ENCODE measurements around the gene WAS. TPM values are rescaled to one million over a fixed set of nuclear protein-coding genes. Genes with fewer than 3 reads are reported as not detected.

The WAS gene
- total and polyA plus RNA-seq, 2 of the 8 experiments (the other 6 are each of a cell fraction or from before 2014, with no cell fraction given): 0.63 to 0.65 TPM

- FAIRE-seq (no peak), DNase-seq (ENCODE audit: low read depth in 1 of 2, low spot score in 2 of 2) (no peak)
- Histone ChIP-seq H3K23ac (ENCODE audit: insufficient read length) (no peak overlapping the region), H3K4ac (replicated peaks; ENCODE audit: insufficient read length, low read depth, low read length) (no peak overlapping the region), H3K9me3 (ENCODE audit: insufficient read depth in 2 of 2, low read depth in 1 of 2, low read length in 1 of 2) (no peaks in the 10 kb centered on the region; a peak in 1 of 4 replicates), H3K9ac (replicated peaks in 1 of 4; ENCODE audit: extremely low read depth in 1 of 4, low read depth in 3 of 4, low read length in 3 of 4) (no peak overlapping the region), H2BK5ac (ENCODE audit: low read depth, low read length) (no peak overlapping the region), H4K5ac (ENCODE audit: insufficient read length, low read depth, low read length) (no peak overlapping the region), H2BK12ac (ENCODE audit: low read depth, low read length) (no peak overlapping the region), H3K27ac (ENCODE audit: low read depth, low read length) (no peak overlapping the region), H2AFZ (ENCODE audit: low read length) (no peak overlapping the region), H3K4me1 (replicated peaks in 1 of 4; ENCODE audit: control insufficient read depth in 3 of 4, insufficient read depth in 4 of 4, low read length in 3 of 4) (no peaks in the 10 kb centered on the region), H4K8ac (ENCODE audit: extremely low read depth, insufficient read depth, low read length) (no peak overlapping the region), H3K14ac (ENCODE audit: insufficient read length) (no peak overlapping the region), H3K23me2 (ENCODE audit: low read depth, low read length) (no peaks in the 10 kb centered on the region), H3K79me1 (ENCODE audit: low read depth, low read length) (no peaks in the 10 kb centered on the region), H3K18ac (ENCODE audit: extremely low read depth, low read length) (no peak overlapping the region), H2AK5ac (ENCODE audit: low read depth, low read length) (no peak overlapping the region), H3K56ac (replicated peaks; ENCODE audit: insufficient read length, low read depth, low read length) (no peak overlapping the region), H3K4me3 (ENCODE audit: extremely low read depth in 1 of 4, insufficient read depth in 2 of 4, low read depth in 3 of 4, low read length in 4 of 4) (no peak overlapping the region), H3K4me2 (ENCODE audit: insufficient read depth in 1 of 2, low read depth in 2 of 2, low read length in 2 of 2) (no peak overlapping the region), H3K27me3 (replicated peaks in 1 of 4; ENCODE audit: control insufficient read depth in 3 of 4, extremely low read depth in 1 of 4, insufficient read depth in 3 of 4, low read length in 3 of 4) (no peaks in the 10 kb centered on the region), H2BK20ac (ENCODE audit: low read length) (no peak overlapping the region), H4K91ac (replicated peaks; ENCODE audit: insufficient read length, low read length) (no peak overlapping the region), H2BK15ac (ENCODE audit: low read length) (no peak overlapping the region), H2BK120ac (replicated peaks; ENCODE audit: low read depth, low read length) (no peak overlapping the region), H4K20me1 (replicated peaks in 1 of 2; ENCODE audit: control insufficient read depth in 1 of 2, insufficient read depth in 2 of 2, low read length in 2 of 2) (no peaks in the 10 kb centered on the region), H3K79me2 (ENCODE audit: control insufficient read depth in 1 of 2, insufficient read depth in 2 of 2, low read length in 2 of 2) (no peaks in the 10 kb centered on the region), H3K36me3 (ENCODE audit: control insufficient read depth in 2 of 4, insufficient read depth in 4 of 4, low read length in 3 of 4) (no peaks in the 10 kb centered on the region)
- TF ChIP-seq BCL11A (IDR thresholded peaks at IDR 0.05; ENCODE audit: low read depth in 2 of 2, low read length in 2 of 2): no peak
- TF ChIP-seq CHD2 (IDR thresholded peaks at IDR 0.05; ENCODE audit: low read length): no peak
- no peak for TF ChIP-seq NANOG (IDR thresholded peaks at IDR 0.05; ENCODE audit: insufficient read depth, low read depth, low read length, poor library complexity, severe bottlenecking)
- TF ChIP-seq EZH2 (IDR thresholded peaks at IDR 0.05; ENCODE audit: low read depth, low read length, severe bottlenecking): no peak
- TF ChIP-seq TCF12 (IDR thresholded peaks at IDR 0.05; ENCODE audit: low read depth, low read length): no peak
- no peak for TF ChIP-seq SP2 (IDR thresholded peaks at IDR 0.05; ENCODE audit: low read length)
- TF ChIP-seq USF2 (IDR thresholded peaks at IDR 0.05; ENCODE audit: low read length): no peak
- no peak for TF ChIP-seq TBP (IDR thresholded peaks at IDR 0.05; ENCODE audit: low read depth, low read length)
- TF ChIP-seq TAF1 (IDR thresholded peaks at IDR 0.05; ENCODE audit: low read depth, low read length): no peak
- TF ChIP-seq POLR2AphosphoS5 (IDR thresholded peaks at IDR 0.05; ENCODE audit: low read depth, low read length): no peak
- TF ChIP-seq SP4 (IDR thresholded peaks at IDR 0.05; ENCODE audit: low read length): no peak
- TF ChIP-seq POU5F1 (IDR thresholded peaks at IDR 0.05; ENCODE audit: low read depth, low read length): no peak
- 89% methylated on average over 1 of the region's 1 CpG; no CpG with 5 or more reads in 1 of the 2 experiments for WGBS, 2 experiments (ENCODE audit: extremely low coverage in 1 of 2, insufficient coverage in 1 of 2, insufficient read length in 1 of 2, insufficient replicate concordance in 2 of 2, low coverage in 1 of 2, low lambda C conversion rate in 2 of 2, missing lambda C conversion rate in 1 of 2)
- ChIA-PET POLR2A (ENCODE audit: partially characterized antibody) (no interaction called here), CTCF (ENCODE audit: partially characterized antibody) (no interaction called here)
Measured at GRCh38 chrX:48636301-48636700, 47.3 kb upstream of the WAS start.

Data from H1 (cell line).